Measurements from ENCODE around the gene CDC20B.

- no peak for TF ChIP-seq EZH2 (IDR thresholded peaks at IDR 0.05; ENCODE audit: borderline replicate concordance, low read length)
- TF ChIP-seq, protein P1, sequence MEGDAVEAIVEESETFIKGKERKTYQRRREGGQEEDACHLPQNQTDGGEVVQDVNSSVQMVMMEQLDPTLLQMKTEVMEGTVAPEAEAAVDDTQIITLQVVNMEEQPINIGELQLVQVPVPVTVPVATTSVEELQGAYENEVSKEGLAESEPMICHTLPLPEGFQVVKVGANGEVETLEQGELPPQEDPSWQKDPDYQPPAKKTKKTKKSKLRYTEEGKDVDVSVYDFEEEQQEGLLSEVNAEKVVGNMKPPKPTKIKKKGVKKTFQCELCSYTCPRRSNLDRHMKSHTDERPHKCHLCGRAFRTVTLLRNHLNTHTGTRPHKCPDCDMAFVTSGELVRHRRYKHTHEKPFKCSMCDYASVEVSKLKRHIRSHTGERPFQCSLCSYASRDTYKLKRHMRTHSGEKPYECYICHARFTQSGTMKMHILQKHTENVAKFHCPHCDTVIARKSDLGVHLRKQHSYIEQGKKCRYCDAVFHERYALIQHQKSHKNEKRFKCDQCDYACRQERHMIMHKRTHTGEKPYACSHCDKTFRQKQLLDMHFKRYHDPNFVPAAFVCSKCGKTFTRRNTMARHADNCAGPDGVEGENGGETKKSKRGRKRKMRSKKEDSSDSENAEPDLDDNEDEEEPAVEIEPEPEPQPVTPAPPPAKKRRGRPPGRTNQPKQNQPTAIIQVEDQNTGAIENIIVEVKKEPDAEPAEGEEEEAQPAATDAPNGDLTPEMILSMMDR (IDR thresholded peaks at IDR 0.05; ENCODE audit: low read length), result no peak
Measured at GRCh38 chr5:55151923-55152842, 20.8 kb downstream of the CDC20B start.

Measured in OCI-LY1 (cell line).